Measurements from ENCODE around the gene MACROD1. TPM values are rescaled to one million over a fixed set of nuclear protein-coding genes. Genes with fewer than 3 reads are reported as not detected.

The MACROD1 gene
- total and polyA plus RNA-seq, 9 of the 15 experiments (the other 6 are each of a cell fraction or from before 2014, with no cell fraction given): 1.1 to 60.0 (median 26.4) TPM

GRCh38 chr11:64207256-64208085, 41.6 kb upstream of the MACROD1 start (continued):
- TF ChIP-seq E2F6 (IDR thresholded peaks at IDR 0.05; ENCODE audit: borderline replicate concordance in 1 of 2, extremely low read depth in 1 of 2, insufficient read depth in 1 of 2, insufficient read length in 1 of 2, low read depth in 1 of 2, low read length in 1 of 2, poor library complexity in 1 of 2, severe bottlenecking in 1 of 2): peak in 1 of 2 experiments; percentile 31
- no peak for TF ChIP-seq CHD1 (IDR thresholded peaks at IDR 0.05; ENCODE audit: low read length)
- peak; percentile 44; the same call in 1 of the 2 replicates for TF ChIP-seq NFIC (IDR thresholded peaks at IDR 0.05)
- no peak for TF ChIP-seq SRSF9 (IDR thresholded peaks at IDR 0.05; ENCODE audit: borderline replicate concordance, low read depth, low read length)
- peak; percentile 81 for TF ChIP-seq NKRF (IDR thresholded peaks at IDR 0.05; ENCODE audit: borderline replicate concordance)
- peak; percentile 5 to 61; a peak in 2 of 4 replicates for TF ChIP-seq TRIM24 (IDR thresholded peaks at IDR 0.05)
- no peak for TF ChIP-seq POLR3A (IDR thresholded peaks at IDR 0.05; ENCODE audit: borderline replicate concordance, extremely low read depth, insufficient read depth, insufficient read length)
- no peak; the same call in 1 of the 2 replicates for TF ChIP-seq SRSF3 (IDR thresholded peaks at IDR 0.05; ENCODE audit: insufficient read depth, low read length)
- no peak for TF ChIP-seq CBX5 (IDR thresholded peaks at IDR 0.05; ENCODE audit: borderline replicate concordance, low read depth)
- peak; percentile 90 for TF ChIP-seq LCOR (CRISPR knock-in tag; IDR thresholded peaks at IDR 0.05)
- no peak for TF ChIP-seq MED1 (CRISPR knock-in tag; IDR thresholded peaks at IDR 0.05; ENCODE audit: borderline replicate concordance)
- TF ChIP-seq PURB (CRISPR knock-in tag; IDR thresholded peaks at IDR 0.05; ENCODE audit: low read depth): no peak
- TF ChIP-seq NBN (IDR thresholded peaks at IDR 0.05; ENCODE audit: low read depth): peak; percentile 87
- no peak for TF ChIP-seq ZC3H11A (IDR thresholded peaks at IDR 0.05; ENCODE audit: low read depth, low read length)
- TF ChIP-seq ZNF518B (CRISPR knock-in tag; IDR thresholded peaks at IDR 0.05): no peak
- no peak for TF ChIP-seq ZNF740 (CRISPR knock-in tag; IDR thresholded peaks at IDR 0.05)
- TF ChIP-seq ZNF740 (tag; IDR thresholded peaks at IDR 0.05): no peak
